ES-I3 (cell line): Measurements from ENCODE around the gene NEB.

Experiments used
- H3K36me3 ChIP-seq: 2 replicates; pipeline ENCODE4 v1.6.1; 2013; ENCODE audit warnings: mild to moderate bottlenecking, low read length, control low read depth, moderate library complexity; ENCODE audit not compliant: insufficient read depth
- H3K4me1 ChIP-seq: 2 replicates; pipeline ENCODE4 v1.6.1; 2013; ENCODE audit warnings: mild to moderate bottlenecking, control low read depth, low read length; ENCODE audit not compliant: insufficient read depth
- H3K9ac ChIP-seq: 2 replicates; pipeline ENCODE4 v1.6.1; 2013; ENCODE audit warnings: low read depth, mild to moderate bottlenecking, low read length, moderate library complexity
- H3K9me3 ChIP-seq: 2 replicates; pipeline ENCODE4 v1.6.1; 2013; ENCODE audit warnings: mild to moderate bottlenecking, low read length, moderate library complexity; ENCODE audit not compliant: control insufficient read depth, insufficient read depth

Gene NEB

DNA sequence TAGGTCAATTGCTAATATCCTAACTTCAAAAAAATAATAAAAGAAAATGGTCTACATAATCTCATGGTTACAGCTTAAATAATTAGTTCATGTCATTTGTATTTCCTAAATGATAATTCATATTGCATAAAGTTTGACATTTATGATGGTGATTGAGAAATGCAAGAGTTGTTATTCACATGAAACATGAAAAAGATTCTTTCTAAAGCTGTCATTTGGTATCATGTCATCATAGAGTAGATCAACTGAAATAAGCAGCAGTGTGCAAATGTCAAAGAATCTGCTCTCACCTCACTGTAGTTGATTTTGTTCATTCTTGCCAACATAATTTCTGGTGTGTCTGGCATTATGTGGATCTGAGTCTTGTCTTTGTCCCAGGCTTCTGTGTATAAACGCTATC lies 95.3 kb downstream of the NEB start:
- H3K4me1 ChIP-seq, result no peaks in the 10 kb centered on the region
- H3K9me3 ChIP-seq, result peaks cover 6% of the 10 kb centered on the region; the same call in 1 of the 2 replicates
- no peaks in the 10 kb centered on the region for H3K36me3 ChIP-seq
- H3K9ac ChIP-seq, result no peak overlapping the region

GRCh38 chr2:151638191-151638933 lies 95.9 kb downstream of the NEB start:
- Histone ChIP-seq H3K4me1 (no peaks in the 10 kb centered on the region), H3K36me3 (no peaks in the 10 kb centered on the region), H3K9ac (no peak overlapping the region), H3K9me3 (peaks cover 6% of the 10 kb centered on the region; the same call in 1 of the 2 replicates)

DNA sequence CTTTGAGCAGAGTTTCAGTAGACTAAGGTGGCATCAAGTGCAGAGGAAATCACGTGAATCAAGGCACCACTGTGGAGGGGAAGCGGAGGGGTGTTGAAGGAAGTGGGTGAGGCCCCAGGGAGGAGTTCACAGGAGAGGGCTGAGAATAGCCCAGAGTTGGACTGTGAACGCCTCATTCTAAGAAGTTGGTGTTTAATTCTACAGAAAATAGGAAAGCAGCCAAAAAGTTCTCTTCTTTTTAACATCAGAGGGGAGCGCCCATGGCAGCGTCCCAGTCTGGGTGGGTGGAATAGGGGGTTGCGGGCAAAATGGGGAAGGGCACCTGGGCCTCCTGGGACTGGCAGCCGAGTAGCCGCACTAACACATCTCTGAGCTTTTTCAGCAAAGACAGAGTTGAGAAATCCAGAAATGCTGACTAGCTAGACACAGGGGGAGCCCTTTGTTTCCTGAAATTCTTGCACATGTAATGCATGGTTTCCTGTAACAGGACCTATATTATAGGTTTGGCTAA lies 97.0 kb downstream of the NEB start:
- no peaks in the 10 kb centered on the region for H3K36me3 ChIP-seq
- H3K9me3 ChIP-seq, result peaks cover 6% of the 10 kb centered on the region; the same call in 1 of the 2 replicates
- H3K4me1 ChIP-seq, result no peaks in the 10 kb centered on the region
- no peak overlapping the region for H3K9ac ChIP-seq

GRCh38 chr2:151634736-151635467 lies 99.4 kb downstream of the NEB start:
- Histone ChIP-seq H3K9me3 (peaks cover 6% of the 10 kb centered on the region; the same call in 1 of the 2 replicates), H3K4me1 (no peaks in the 10 kb centered on the region), H3K9ac (no peak overlapping the region), H3K36me3 (no peaks in the 10 kb centered on the region)

GRCh38 chr2:151632993-151633565 lies 101.2 kb downstream of the NEB start:
- Histone ChIP-seq H3K9ac (no peak overlapping the region), H3K36me3 (no peaks in the 10 kb centered on the region), H3K4me1 (no peaks in the 10 kb centered on the region), H3K9me3 (peaks cover 6% of the 10 kb centered on the region; the same call in 1 of the 2 replicates)

- H3K36me3 ChIP-seq, result no peaks in the 10 kb centered on the region
- peaks cover 6% of the 10 kb centered on the region; the same call in 1 of the 2 replicates for H3K9me3 ChIP-seq
- no peak overlapping the region for H3K9ac ChIP-seq
- no peaks in the 10 kb centered on the region for H3K4me1 ChIP-seq
Observed at GRCh38 chr2:151630372-151630771, 103.9 kb downstream of the NEB start.

GRCh38 chr2:151627353-151627752 lies 106.9 kb downstream of the NEB start:
- Histone ChIP-seq H3K36me3 (no peaks in the 10 kb centered on the region), H3K9me3 (no peaks in the 10 kb centered on the region), H3K4me1 (no peaks in the 10 kb centered on the region), H3K9ac (no peak overlapping the region)

DNA sequence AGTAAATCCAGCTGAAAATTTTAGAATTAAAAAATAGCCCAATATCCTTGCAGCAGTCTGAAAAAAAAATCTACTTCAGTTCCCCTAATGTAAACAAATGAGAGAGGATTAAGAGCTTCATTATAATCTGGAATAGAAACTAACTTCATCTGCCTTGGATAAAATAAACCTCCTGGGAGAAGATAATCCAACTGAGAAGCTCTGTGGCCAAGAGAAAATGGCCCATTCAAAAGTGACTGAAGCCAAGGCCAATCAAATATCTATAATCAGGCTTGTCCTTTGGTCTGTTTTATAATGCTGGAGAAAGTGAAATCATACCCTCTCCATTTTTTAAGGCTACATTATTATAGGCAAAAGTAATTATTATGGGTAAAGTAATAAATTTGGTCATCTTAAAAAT lies 110.0 kb downstream of the NEB start:
- Histone ChIP-seq H3K36me3 (no peaks in the 10 kb centered on the region), H3K4me1 (no peaks in the 10 kb centered on the region), H3K9me3 (no peaks in the 10 kb centered on the region), H3K9ac (no peak overlapping the region)

- no peak overlapping the region for H3K9ac ChIP-seq
- H3K4me1 ChIP-seq, result no peaks in the 10 kb centered on the region
Observed at GRCh38 chr2:151623631-151624030, 110.6 kb downstream of the NEB start.

GRCh38 chr2:151620761-151621160 lies 113.5 kb downstream of the NEB start:
- Histone ChIP-seq H3K4me1 (no peaks in the 10 kb centered on the region), H3K9ac (no peak overlapping the region), H3K9me3 (no peaks in the 10 kb centered on the region), H3K36me3 (no peaks in the 10 kb centered on the region)

More at GRCh38 chr2:151623631-151624030, 110.6 kb downstream of the NEB start:
- H3K36me3 ChIP-seq, result no peaks in the 10 kb centered on the region
- no peaks in the 10 kb centered on the region for H3K9me3 ChIP-seq

- Histone ChIP-seq H3K36me3 (no peaks in the 10 kb centered on the region), H3K9me3 (no peaks in the 10 kb centered on the region), H3K4me1 (no peaks in the 10 kb centered on the region), H3K9ac (no peak overlapping the region)
Observed at GRCh38 chr2:151619337-151619989, 114.8 kb downstream of the NEB start.

- H3K36me3 ChIP-seq, result no peaks in the 10 kb centered on the region
- H3K4me1 ChIP-seq, result no peaks in the 10 kb centered on the region; the same call in 1 of the 2 replicates
- no peaks in the 10 kb centered on the region for H3K9me3 ChIP-seq
- H3K9ac ChIP-seq, result no peak overlapping the region
Observed at GRCh38 chr2:151616760-151617339, 117.4 kb downstream of the NEB start.

DNA sequence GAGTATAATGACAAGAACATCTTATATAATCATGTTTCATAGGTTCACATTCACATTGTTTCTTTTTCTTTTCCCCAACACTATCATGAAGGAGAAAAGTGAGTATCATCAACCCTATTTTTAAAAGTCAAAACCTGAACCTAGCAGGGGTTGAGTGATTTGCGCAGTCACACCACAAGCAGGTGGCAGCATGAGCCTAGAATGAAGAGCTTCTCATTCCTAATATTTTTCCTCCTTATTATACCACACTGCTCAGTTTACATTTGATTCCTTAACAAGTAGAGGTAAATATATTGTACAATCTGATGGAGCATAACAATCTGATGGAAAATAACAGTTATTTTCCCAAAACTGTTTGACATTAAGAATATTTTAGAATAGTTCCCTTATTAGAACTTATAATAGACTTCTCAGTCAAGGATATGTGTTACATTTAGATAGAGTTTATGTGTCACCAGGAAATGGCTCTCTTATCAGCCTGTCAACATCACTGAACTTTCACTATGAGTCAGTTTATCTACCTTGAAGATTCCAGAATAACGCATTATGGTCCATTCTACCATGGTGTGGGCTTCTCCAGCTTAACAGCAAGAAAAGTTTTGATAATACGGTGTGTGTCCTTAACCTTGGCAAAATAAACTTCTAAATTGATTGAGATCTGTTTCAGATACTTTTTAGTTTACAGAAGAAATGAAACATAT lies 119.5 kb downstream of the NEB start:
- Histone ChIP-seq H3K9ac (no peak overlapping the region), H3K36me3 (no peaks in the 10 kb centered on the region), H3K9me3 (no peaks in the 10 kb centered on the region), H3K4me1 (no peaks in the 10 kb centered on the region; the same call in 1 of the 2 replicates)
